Tibial artery (tissue), 4 donors: ENCODE data around the gene ZNF780A.

Experiments
- DNase-seq, 2 donors: peaks; one replicate each; pipeline ENCODE4 v3.0.0-alpha.2; 2019
- H3K27ac ChIP-seq, 2 donors: fragments of 200-600 bp; sonication (generic) in 1 of 2; 1 replicate in 1 of 2; 2 replicates in 1 of 2; pipeline ENCODE4 v1.5.1; 2018 to 2019; ENCODE audit warnings: mild to moderate bottlenecking in 1 of 2
- H3K27me3 ChIP-seq, 2 donors: fragments of 200-600 bp; sonication (generic) in 1 of 2; one replicate each; pipeline versions ENCODE4 v1.5.1 to v1.6.0; 2016 to 2019
- H3K36me3 ChIP-seq, 3 donors: fragments of 200-600 bp; sonication (generic) in 2 of 3; one replicate each; pipeline ENCODE4 v1.5.1; 2016 to 2019; ENCODE audit warnings: mild to moderate bottlenecking in 2 of 3
- H3K4me1 ChIP-seq, 4 donors: fragments of 200-600 bp; sonication (generic) in 2 of 4; 1 replicate in 3 of 4; 2 replicates in 1 of 4; pipeline ENCODE4 v1.5.1; 2016 to 2019
- H3K4me3 ChIP-seq, 2 donors: fragments of 200-600 bp; sonication (generic) in 1 of 2; 1 replicate in 1 of 2; 2 replicates in 1 of 2; pipeline ENCODE4 v1.5.1; 2018 to 2019; ENCODE audit warnings: mild to moderate bottlenecking in 2 of 2
- H3K9me3 ChIP-seq, 3 donors: fragments of 200-600 bp; sonication (generic) in 1 of 3; one replicate each; pipeline ENCODE4 v1.5.1; 2016 to 2019
- CTCF ChIP-seq, 2 experiments: fragments of 200-600 bp in 1 of 2; fragments of 450-650 bp in 1 of 2; IDR thresholded peaks; one replicate each; pipeline ENCODE4 v1.5.1; 2017 to 2019; ENCODE audit warnings: antibody characterized with exemption in 2 of 2, mild to moderate bottlenecking in 1 of 2, moderate library complexity in 1 of 2
- intact Hi-C: fragments of 100-400 bp; cut with DNase I; formaldehyde crosslinking; loops from one replicate; pipeline ENCODE4 v1.15.0; 2023; ENCODE audit warnings: low total_unique reads

ZNF780A gene

GRCh38 chr19:40080289-40080688 is 10.5 kb downstream of the ZNF780A start:
- intact Hi-C loops: no loop called here
- no peaks in the 10 kb centered on the region for H3K27me3 ChIP-seq

GRCh38 chr19:40078377-40078776 is 12.4 kb downstream of the ZNF780A start:
- Histone ChIP-seq H3K4me3 (no peak overlapping the region), H3K27me3 (no peaks in the 10 kb centered on the region), H3K27ac (no peak overlapping the region), H3K9me3 (peaks cover 0 to 39% (median 14%) of the 10 kb centered on the region in 3 donors), H3K36me3 (peaks cover 91 to 99% (median 92%) of the 10 kb centered on the region in 3 donors), H3K4me1 (no peaks in the 10 kb centered on the region)
- no peak for DNase-seq
- no peak for TF ChIP-seq CTCF (IDR thresholded peaks at IDR 0.05)
- intact Hi-C loops: no loop called here

More at GRCh38 chr19:40080289-40080688, 10.5 kb downstream of the ZNF780A start:
- Histone ChIP-seq H3K36me3 (peaks cover 83 to 93% (median 89%) of the 10 kb centered on the region in 3 donors), H3K27ac (no peak overlapping the region), H3K4me1 (no peaks in the 10 kb centered on the region), H3K9me3 (peaks cover 0 to 20% (median 1%) of the 10 kb centered on the region in 3 donors), H3K4me3 (no peak overlapping the region)
- no peak for DNase-seq
- TF ChIP-seq CTCF (IDR thresholded peaks at IDR 0.05): no peak

- intact Hi-C loops: no loop called here
- peaks cover 0 to 44% (median 17%) of the 10 kb centered on the region in 3 donors for H3K9me3 ChIP-seq
- no peak overlapping the region for H3K4me3 ChIP-seq
- H3K4me1 ChIP-seq: no peaks in the 10 kb centered on the region
- DNase-seq: no peak
- peaks cover 18 to 55% (median 28%) of the 10 kb centered on the region in 3 donors for H3K36me3 ChIP-seq
- H3K27ac ChIP-seq: no peak overlapping the region
- TF ChIP-seq CTCF (IDR thresholded peaks at IDR 0.05): no peak
- no peaks in the 10 kb centered on the region for H3K27me3 ChIP-seq
These were observed 20.7 kb downstream of the ZNF780A start for GRCh38 chr19:40070058-40070457.

GRCh38 chr19:40059624-40060023 is 31.1 kb downstream of the ZNF780A start:
- no peak for DNase-seq
- no peak overlapping the region for H3K27ac ChIP-seq
- peaks cover 0 to 9% (median 5%) of the 10 kb centered on the region in 4 donors for H3K4me1 ChIP-seq
- no peak overlapping the region for H3K4me3 ChIP-seq
- peaks cover 0 to 53% (median 5%) of the 10 kb centered on the region in 3 donors for H3K9me3 ChIP-seq
- no peak for TF ChIP-seq CTCF (IDR thresholded peaks at IDR 0.05)
- intact Hi-C loops: no loop called here
- no peaks in the 10 kb centered on the region for H3K36me3 ChIP-seq
- H3K27me3 ChIP-seq: no peaks in the 10 kb centered on the region

- no peak overlapping the region for H3K4me3 ChIP-seq
- H3K36me3 ChIP-seq: no peaks in the 10 kb centered on the region
- H3K9me3 ChIP-seq: peaks cover 0 to 50% (median 5%) of the 10 kb centered on the region in 3 donors
- intact Hi-C loops: no loop called here
- TF ChIP-seq CTCF (IDR thresholded peaks at IDR 0.05): no peak
- no peak overlapping the region for H3K27ac ChIP-seq
- no peak for DNase-seq
- no peaks in the 10 kb centered on the region for H3K27me3 ChIP-seq
- H3K4me1 ChIP-seq: peaks cover 0 to 16% (median 6%) of the 10 kb centered on the region in 4 donors
These were observed 33.6 kb downstream of the ZNF780A start for GRCh38 chr19:40057166-40057565.

GRCh38 chr19:40056505-40056904 is 34.2 kb downstream of the ZNF780A start:
- TF ChIP-seq CTCF (IDR thresholded peaks at IDR 0.05): no peak
- Histone ChIP-seq H3K36me3 (no peaks in the 10 kb centered on the region), H3K4me3 (peak overlapping the region; percentile 66 to 81), H3K4me1 (peaks cover 0 to 16% (median 6%) of the 10 kb centered on the region in 4 donors), H3K9me3 (peaks cover 0 to 50% (median 3%) of the 10 kb centered on the region in 3 donors), H3K27ac (peak overlapping the region; percentile 64 to 75), H3K27me3 (no peaks in the 10 kb centered on the region)
- DNase-seq: no peak
- intact Hi-C loops: no loop called here
